Astrocyte of the spinal cord (primary cell): ENCODE data around the gene C19orf53.
"Not testable (repeated sequence)": the region's sequence is repeated elsewhere in the genome, so short reads cannot be mapped to it uniquely, and the experiment has no call there.

ENCODE experiments used
- DNase-seq: peaks from one replicate; pipeline ENCODE4 v3.0.0; 2011; ENCODE audit warnings: low read depth, low spot score
- H3K4me3 ChIP-seq: 2 replicates; pipeline ENCODE4 v1.5.1; 2011; ENCODE audit warnings: low read depth, mild to moderate bottlenecking, low read length, moderate library complexity
- in situ Hi-C: cut with HindIII; loops from 2 replicates; pipeline ENCODE4 v1.10.0; 2017; ENCODE audit warnings: low sequenced_read_pairs
- TF ChIP-seq, protein P1 (sequence below): IDR thresholded peaks from 2 replicates; pipeline ENCODE4 v1.5.1; 2012; ENCODE audit warnings: low read depth, mild to moderate bottlenecking, low read length, inconsistent platforms

C19orf53 gene

DNA sequence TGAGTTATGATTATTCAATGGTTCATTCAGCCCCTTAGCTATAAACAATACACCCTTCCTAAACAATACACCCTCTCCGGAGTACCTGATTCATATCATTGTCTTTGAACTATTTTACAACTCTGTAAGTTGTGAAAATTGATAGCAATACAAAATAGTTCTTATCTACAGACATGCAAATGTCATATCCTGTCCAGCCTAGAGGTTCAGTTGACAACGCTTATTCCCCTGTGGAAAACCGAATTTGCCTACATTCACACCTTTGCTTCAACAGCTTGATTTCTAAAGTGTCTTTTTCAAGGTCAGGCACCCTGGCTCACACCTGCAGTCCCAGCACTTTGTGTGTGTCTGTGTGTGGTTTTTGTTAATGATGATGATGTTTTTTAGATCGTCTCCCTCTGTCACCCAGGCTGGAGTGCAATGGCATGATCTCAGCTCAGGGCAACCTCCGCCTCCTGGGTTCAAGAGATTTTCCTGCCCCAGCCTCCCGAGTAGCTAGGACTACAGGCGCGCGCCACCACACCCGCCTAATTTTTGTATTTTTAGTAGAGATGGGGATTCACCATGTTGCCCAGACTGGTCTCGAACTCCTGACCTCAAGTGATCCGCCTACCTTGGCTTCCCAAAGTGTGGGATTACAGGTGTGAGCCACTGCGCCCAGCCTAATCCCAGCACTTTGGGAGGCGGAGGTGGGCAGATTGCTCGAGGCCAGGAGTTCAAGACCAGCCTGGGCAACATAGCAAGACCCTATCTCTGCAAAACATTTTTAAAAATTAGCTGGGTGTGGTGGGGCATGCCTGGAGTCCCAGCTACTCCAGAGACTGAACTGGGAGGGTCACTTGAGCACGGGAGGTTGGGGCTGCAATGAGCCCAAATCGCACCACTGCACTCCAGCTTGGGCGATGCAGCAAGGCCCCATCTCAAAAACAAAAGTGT lies 9.6 kb downstream of the C19orf53 start:
- TF ChIP-seq, protein P1, sequence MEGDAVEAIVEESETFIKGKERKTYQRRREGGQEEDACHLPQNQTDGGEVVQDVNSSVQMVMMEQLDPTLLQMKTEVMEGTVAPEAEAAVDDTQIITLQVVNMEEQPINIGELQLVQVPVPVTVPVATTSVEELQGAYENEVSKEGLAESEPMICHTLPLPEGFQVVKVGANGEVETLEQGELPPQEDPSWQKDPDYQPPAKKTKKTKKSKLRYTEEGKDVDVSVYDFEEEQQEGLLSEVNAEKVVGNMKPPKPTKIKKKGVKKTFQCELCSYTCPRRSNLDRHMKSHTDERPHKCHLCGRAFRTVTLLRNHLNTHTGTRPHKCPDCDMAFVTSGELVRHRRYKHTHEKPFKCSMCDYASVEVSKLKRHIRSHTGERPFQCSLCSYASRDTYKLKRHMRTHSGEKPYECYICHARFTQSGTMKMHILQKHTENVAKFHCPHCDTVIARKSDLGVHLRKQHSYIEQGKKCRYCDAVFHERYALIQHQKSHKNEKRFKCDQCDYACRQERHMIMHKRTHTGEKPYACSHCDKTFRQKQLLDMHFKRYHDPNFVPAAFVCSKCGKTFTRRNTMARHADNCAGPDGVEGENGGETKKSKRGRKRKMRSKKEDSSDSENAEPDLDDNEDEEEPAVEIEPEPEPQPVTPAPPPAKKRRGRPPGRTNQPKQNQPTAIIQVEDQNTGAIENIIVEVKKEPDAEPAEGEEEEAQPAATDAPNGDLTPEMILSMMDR: no peak
- in situ Hi-C loops: no loop called here
- H3K4me3 ChIP-seq: no peak overlapping the region
- DNase-seq: no peak

DNA sequence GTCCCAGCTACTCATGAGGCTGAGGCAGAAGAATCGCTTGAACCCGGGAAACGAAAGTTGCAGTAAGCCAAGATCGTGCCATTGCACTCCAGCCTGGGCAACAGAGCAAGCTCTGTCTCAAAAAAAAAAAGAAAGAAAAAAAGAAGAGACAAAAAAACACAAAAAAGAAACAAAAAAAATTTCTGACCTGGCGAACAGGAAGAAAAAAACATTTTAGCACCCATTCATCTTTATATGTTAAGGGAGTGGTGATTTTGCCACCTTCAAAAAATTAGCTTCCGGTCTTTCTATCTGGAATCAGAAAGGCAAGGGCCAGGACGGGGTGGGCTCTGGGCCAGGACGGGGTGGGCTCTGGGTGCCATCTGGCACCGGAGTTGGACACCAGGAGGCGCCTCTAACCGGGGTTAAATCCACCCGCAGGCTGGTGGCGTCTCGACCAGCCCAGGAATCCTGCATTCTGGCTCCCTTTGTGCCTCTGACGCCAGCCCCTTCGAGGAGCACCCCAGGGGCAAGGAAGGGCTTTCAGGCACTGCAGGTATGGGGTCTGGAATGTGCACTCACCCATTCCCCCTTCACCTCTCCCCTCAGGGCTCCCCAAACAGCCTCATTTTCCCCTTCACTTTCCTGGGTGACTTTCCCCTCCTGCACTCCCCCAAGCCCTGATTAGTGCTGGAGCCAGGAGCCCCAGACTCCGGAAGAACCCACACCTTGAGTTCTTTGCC lies 10.6 kb downstream of the C19orf53 start:
- DNase-seq: peak; percentile 63
- no peak overlapping the region for H3K4me3 ChIP-seq
- in situ Hi-C loops: no loop called here
- TF ChIP-seq, protein P1: peak; percentile 73

DNA sequence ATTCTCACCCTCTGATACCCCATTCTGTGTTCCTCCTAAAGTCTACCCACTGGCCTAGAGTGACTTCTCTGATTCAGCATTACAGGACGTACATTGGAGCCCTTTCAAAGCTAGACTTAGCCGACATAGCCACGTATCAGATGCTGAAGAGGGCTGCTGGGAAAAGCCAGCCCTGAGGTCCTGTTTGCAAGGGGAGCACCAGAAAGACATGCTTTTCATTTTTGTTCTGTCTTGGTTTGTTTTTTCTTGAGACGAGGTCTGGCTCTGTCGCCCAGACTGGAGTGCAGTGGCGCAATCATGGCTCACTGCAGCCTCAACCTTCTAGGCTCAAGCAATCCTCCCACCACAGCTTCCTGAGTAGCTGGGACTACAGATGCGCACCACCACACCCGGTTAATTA lies 14.7 kb downstream of the C19orf53 start:
- TF ChIP-seq, protein P1: no peak
- H3K4me3 ChIP-seq: no peak overlapping the region
- in situ Hi-C loops: no loop called here

DNA sequence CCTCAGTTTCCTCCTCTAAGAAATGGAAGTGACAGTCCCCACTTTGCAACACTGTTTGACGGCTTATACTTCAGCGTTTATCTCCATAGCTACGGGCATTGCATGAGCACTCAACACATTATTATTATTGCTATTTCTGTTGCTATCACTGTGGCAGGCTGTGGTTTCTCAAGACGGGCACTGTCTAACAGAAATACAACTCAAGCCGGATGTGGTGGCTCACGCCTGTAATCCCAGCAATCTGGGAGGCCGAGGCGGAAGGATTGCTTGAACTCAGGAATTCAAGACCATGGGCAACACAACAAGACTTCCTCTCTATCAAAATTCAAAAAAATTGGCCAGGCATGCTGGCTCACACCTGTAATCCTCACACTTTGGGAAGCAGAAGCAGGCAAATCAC lies 16.1 kb downstream of the C19orf53 start:
- in situ Hi-C loops: no loop called here

More for the DNA sequence above, 14.7 kb downstream of the C19orf53 start:
- peak; percentile 61 for DNase-seq

DNA sequence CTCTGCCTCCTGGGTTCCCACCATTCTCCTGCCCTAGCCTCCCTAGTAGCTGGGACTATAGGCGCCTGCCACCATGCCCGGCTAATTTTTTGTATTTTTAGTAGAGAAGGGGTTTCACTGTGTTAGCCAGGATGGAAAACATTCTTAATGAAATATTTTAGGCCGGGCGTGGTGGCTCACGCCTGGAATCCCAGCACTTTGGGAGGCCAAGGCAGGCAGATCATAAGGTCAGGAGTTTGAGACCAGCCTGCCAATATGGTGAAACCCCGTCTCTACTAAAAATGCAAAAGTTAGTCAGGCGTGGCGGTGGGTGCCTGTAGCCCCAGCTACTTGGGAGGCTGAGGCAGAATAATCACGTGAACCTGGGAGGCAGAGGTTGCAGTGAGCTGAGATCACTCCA lies 19.1 kb downstream of the C19orf53 start:
- H3K4me3 ChIP-seq, in situ Hi-C loops, DNase-seq: not testable (repeated sequence)

More for the DNA sequence above, 16.1 kb downstream of the C19orf53 start:
- H3K4me3 ChIP-seq: no peak overlapping the region
- TF ChIP-seq, protein P1: no peak
- DNase-seq: no peak

DNA sequence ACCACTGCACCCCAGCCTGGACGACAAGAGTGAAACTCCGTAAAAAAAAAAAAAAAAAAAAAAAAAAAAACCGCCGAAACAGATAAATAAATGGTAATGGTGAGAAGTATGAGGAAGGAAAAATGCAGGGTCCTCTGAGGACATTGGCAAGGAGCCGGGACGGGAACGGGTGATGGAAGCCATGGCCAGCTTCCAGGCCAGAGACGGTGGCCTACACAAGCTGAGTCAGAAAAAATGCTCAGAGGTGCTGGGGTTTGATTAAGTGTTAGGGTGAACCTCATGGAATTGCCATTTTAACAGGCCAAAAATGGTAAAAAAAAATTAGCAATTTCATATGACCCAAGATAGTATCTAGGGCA lies 20.1 kb downstream of the C19orf53 start:
- DNase-seq: peak; percentile 92
- peak overlapping the region; percentile 78 for H3K4me3 ChIP-seq
- in situ Hi-C loops: no loop called here
- TF ChIP-seq, protein P1: no peak
